HEK293T (cell line): Measurements from ENCODE around the gene KRABD2.

Source experiments
- ELF4 ChIP-seq: fragments of 450-650 bp; IDR thresholded peaks from 2 replicates; pipeline ENCODE4 v1.6.1; 2017; ENCODE audit warnings: antibody characterized with exemption
- FOXK2 ChIP-seq: fragments of 450-650 bp; IDR thresholded peaks from 2 replicates; pipeline ENCODE4 v1.6.1; 2016; ENCODE audit warnings: mild to moderate bottlenecking
- LEF1 ChIP-seq: fragments of 450-650 bp; IDR thresholded peaks from 2 replicates; pipeline ENCODE4 v1.6.1; 2017; ENCODE audit warnings: mild to moderate bottlenecking, borderline replicate concordance
- SUZ12 ChIP-seq: fragments of 450-650 bp; IDR thresholded peaks from 2 replicates; pipeline ENCODE4 v1.6.1; 2016; ENCODE audit warnings: mild to moderate bottlenecking
- TARDBP ChIP-seq: fragments of 450-650 bp; IDR thresholded peaks from 2 replicates; pipeline ENCODE4 v1.6.1; 2016

GRCh38 chr17:8382052-8382879 is 5.8 kb upstream of the KRABD2 start:
- TF ChIP-seq SUZ12 (no peak), TARDBP (no peak), LEF1 (no peak), ELF4 (no peak), FOXK2 (no peak)
